Gastroesophageal sphincter (tissue), 4 donors: ENCODE data around the gene GALNT7. TPM values are rescaled to one million over a fixed set of nuclear protein-coding genes. Genes with fewer than 3 reads are reported as not detected.
A peak's percentile ranks its signal among the peaks of the same experiment; 100 is the strongest.

ENCODE experiments used
- ATAC-seq: fragments of 150-250 bp; one replicate; pipeline ENCODE4 v1.9.1; 2016; ENCODE audit warnings: mild to moderate bottlenecking, moderate library complexity
- H3K27ac ChIP-seq, 4 donors: fragments of 200-600 bp; sonication (generic) in 3 of 4; 1 replicate in 3 of 4; 2 replicates in 1 of 4; pipeline ENCODE4 v1.5.1; 2016 to 2019
- H3K27me3 ChIP-seq: fragments of 200-600 bp; sonication (generic); one replicate; pipeline ENCODE4 v1.5.1; 2019
- H3K36me3 ChIP-seq, 2 donors: fragments of 200-600 bp; sonication (generic); one replicate each; pipeline ENCODE4 v1.5.1; 2019; ENCODE audit warnings: control low read depth in 1 of 2
- H3K4me1 ChIP-seq, 3 donors: fragments of 200-600 bp; sonication (generic); 1 replicate in 2 of 3; 2 replicates in 1 of 3; pipeline ENCODE4 v1.5.1; 2016 to 2019; ENCODE audit warnings: control low read depth in 2 of 3
- H3K4me3 ChIP-seq, 2 donors: fragments of 200-600 bp; sonication (generic); one replicate each; pipeline ENCODE4 v1.5.1; 2019; ENCODE audit warnings: mild to moderate bottlenecking in 1 of 2, moderate library complexity in 1 of 2
- H3K9me3 ChIP-seq, 3 donors: fragments of 200-600 bp; sonication (generic); one replicate each; pipeline ENCODE4 v1.5.1; 2017 to 2019; ENCODE audit warnings: control low read depth in 2 of 3
- EP300 ChIP-seq: sonication (generic); formaldehyde crosslinking; IDR thresholded peaks from one replicate; pipeline ENCODE4 v1.6.1; 2017; ENCODE audit warnings: antibody characterized with exemption, mild to moderate bottlenecking
- POLR2A ChIP-seq, 2 donors: fragments of 450-650 bp; IDR thresholded peaks; one replicate each; pipeline ENCODE4 v1.6.1; 2017; ENCODE audit warnings: antibody characterized with exemption in 2 of 2, mild to moderate bottlenecking in 2 of 2, moderate library complexity in 1 of 2
- POLR2AphosphoS5 ChIP-seq: sonication (generic); formaldehyde crosslinking; IDR thresholded peaks from one replicate; pipeline ENCODE4 v1.6.1; 2017; ENCODE audit warnings: antibody characterized with exemption
- WGBS, 2 donors: methylation state at CpG; one replicate each; pipeline ENCODE4 v1.1.5; 2018; ENCODE audit warnings: low coverage in 1 of 2; 5-methylcytosine and 5-hydroxymethylcytosine counted together
- total RNA-seq, 4 donors: library from RNA; depleted of rRNA; stranded (reverse); fragments of >200 nt; gene quantifications; one replicate each; pipeline ENCODE4 v1.1.0, GENCODE V29; 2016
- TF ChIP-seq, protein P1 (sequence below), 4 experiments: fragments of 200-600 bp in 2 of 4; fragments of 450-650 bp in 2 of 4; sonication (generic) in 1 of 4; IDR thresholded peaks; one replicate each; pipeline ENCODE4 v1.5.1; 2017 to 2019; ENCODE audit warnings: antibody characterized with exemption in 4 of 4, mild to moderate bottlenecking in 2 of 4, moderate library complexity in 2 of 4

GALNT7 gene
- total RNA-seq, 4 donors from 2014 or later: 13.7 to 30.3 (median 17.5) TPM

DNA sequence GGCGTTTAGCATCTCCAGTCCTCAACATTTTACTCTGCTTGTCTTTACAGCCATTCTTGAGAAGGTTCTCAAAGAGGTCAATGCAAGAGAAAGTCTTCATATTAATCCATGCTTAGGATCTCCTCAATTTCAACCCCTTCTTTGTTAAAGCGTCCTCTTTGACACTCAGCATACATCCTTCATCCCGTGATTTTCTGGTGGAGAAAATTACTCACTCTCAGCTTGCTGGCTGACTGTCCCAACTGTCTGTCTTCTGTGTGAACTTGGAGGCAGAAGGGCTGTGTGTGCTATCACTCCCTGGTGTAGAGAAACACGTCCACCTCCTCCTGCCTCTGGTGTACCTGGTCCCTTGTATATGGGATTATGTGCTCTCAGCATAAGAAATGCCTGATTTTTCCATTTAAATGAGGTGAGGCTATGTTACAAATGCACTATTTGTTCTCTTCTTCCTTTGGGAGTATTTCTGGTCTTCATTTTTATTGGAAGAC lies 57.8 kb downstream of the GALNT7 start:
- Histone ChIP-seq H3K27ac (no peak overlapping the region), H3K4me3 (no peak overlapping the region), H3K4me1 (no peaks in the 10 kb centered on the region), H3K9me3 (no peaks in the 10 kb centered on the region), H3K27me3 (no peaks in the 10 kb centered on the region), H3K36me3 (no peaks in the 10 kb centered on the region)
- WGBS, 2 donors: 90 to 100% methylated on average over 3 to 4 of the region's 4 CpGs
- no peak for TF ChIP-seq POLR2A (IDR thresholded peaks at IDR 0.05)
- TF ChIP-seq EP300: no peak
- TF ChIP-seq, protein P1, sequence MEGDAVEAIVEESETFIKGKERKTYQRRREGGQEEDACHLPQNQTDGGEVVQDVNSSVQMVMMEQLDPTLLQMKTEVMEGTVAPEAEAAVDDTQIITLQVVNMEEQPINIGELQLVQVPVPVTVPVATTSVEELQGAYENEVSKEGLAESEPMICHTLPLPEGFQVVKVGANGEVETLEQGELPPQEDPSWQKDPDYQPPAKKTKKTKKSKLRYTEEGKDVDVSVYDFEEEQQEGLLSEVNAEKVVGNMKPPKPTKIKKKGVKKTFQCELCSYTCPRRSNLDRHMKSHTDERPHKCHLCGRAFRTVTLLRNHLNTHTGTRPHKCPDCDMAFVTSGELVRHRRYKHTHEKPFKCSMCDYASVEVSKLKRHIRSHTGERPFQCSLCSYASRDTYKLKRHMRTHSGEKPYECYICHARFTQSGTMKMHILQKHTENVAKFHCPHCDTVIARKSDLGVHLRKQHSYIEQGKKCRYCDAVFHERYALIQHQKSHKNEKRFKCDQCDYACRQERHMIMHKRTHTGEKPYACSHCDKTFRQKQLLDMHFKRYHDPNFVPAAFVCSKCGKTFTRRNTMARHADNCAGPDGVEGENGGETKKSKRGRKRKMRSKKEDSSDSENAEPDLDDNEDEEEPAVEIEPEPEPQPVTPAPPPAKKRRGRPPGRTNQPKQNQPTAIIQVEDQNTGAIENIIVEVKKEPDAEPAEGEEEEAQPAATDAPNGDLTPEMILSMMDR (IDR thresholded peaks at IDR 0.05): no peak
- TF ChIP-seq POLR2AphosphoS5: no peak
- no peak for ATAC-seq

DNA sequence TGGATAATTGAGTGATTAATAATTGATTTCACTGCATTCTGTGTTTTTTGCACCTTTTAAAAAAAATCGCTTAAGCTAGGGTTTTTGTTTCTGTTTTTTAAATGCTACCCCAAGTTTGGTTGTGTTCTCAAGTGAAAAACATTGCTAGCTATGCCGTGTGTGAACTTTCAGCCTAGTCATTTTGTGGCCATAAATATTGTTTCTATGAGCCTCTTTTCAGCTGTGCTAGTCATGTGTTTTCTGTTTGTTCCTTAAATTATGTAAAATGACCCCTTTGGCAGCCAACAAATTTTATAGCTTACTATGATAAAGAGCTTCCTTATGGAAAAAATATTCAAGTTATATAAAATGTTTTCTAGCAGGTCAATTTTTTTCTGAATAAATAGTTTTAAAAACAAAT lies 59.1 kb downstream of the GALNT7 start:
- Histone ChIP-seq H3K36me3 (no peaks in the 10 kb centered on the region), H3K9me3 (no peaks in the 10 kb centered on the region), H3K4me3 (no peak overlapping the region), H3K27ac (no peak overlapping the region), H3K27me3 (no peaks in the 10 kb centered on the region), H3K4me1 (no peaks in the 10 kb centered on the region)
- no peak for ATAC-seq
- 76 to 94% methylated on average over 2 of the region's 2 CpGs for WGBS, 2 donors
- TF ChIP-seq POLR2A (IDR thresholded peaks at IDR 0.05) (no peak), EP300 (no peak), POLR2AphosphoS5 (no peak)
- TF ChIP-seq, protein P1 (IDR thresholded peaks at IDR 0.05): no peak

DNA sequence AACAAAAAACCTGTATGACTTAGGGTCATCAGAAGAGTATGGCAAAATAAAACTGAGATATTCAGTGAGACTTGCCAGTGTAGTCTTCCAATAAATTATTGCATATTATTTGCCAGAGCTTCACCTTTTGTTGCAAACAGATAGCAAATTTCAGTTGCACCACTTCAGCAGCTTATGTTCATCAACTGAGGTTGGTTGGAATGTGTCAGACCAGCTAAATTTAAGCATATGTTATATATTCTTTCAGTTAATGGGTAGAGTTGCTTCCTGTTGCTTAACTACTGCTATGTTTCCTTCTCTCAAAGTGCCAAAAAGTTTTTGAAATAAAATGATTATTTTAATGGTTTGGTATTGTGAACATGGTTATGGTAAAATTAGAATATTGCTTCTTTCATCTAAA lies 61.5 kb downstream of the GALNT7 start:
- Histone ChIP-seq H3K4me3 (no peak overlapping the region), H3K27me3 (no peaks in the 10 kb centered on the region), H3K9me3 (no peaks in the 10 kb centered on the region), H3K27ac (no peak overlapping the region), H3K36me3 (no peaks in the 10 kb centered on the region), H3K4me1 (no peaks in the 10 kb centered on the region)
- TF ChIP-seq, protein P1 (IDR thresholded peaks at IDR 0.05): no peak
- no peak for TF ChIP-seq POLR2AphosphoS5
- TF ChIP-seq EP300: no peak
- ATAC-seq: no peak

DNA sequence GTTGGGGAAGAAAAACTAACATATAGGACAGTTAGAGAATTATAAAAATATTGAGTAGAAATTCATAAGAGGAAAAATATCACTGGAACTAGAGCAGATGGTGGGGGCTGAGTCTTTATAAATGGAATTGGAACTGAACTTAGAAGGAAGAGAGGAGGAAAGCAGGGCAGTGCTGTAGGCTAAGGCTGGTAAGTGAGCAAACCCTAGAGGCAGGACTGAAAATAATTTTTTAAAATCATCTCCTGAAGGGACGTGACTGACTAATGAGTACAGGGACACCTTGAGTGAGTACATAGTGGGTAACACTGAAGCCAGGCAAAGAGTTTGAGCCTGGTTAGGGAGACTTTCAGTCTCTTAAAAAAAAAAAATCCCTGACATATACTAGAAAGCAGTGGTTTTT lies 63.3 kb downstream of the GALNT7 start:
- no peak overlapping the region for H3K27ac ChIP-seq
- ATAC-seq: no peak
- TF ChIP-seq, protein P1 (IDR thresholded peaks at IDR 0.05): peak in 3 of 4 experiments; percentile 15 to 35 (median 34)
- TF ChIP-seq POLR2AphosphoS5: no peak
- TF ChIP-seq EP300: no peak
- TF ChIP-seq POLR2A (IDR thresholded peaks at IDR 0.05): no peak
- no peaks in the 10 kb centered on the region for H3K27me3 ChIP-seq
- peaks cover 0 to 5% (median 0%) of the 10 kb centered on the region in 3 donors for H3K4me1 ChIP-seq
- H3K9me3 ChIP-seq: no peaks in the 10 kb centered on the region
- H3K4me3 ChIP-seq: no peak overlapping the region
- 31 to 38% methylated on average over 1 of the region's 1 CpG for WGBS, 2 donors
- no peaks in the 10 kb centered on the region for H3K36me3 ChIP-seq

DNA sequence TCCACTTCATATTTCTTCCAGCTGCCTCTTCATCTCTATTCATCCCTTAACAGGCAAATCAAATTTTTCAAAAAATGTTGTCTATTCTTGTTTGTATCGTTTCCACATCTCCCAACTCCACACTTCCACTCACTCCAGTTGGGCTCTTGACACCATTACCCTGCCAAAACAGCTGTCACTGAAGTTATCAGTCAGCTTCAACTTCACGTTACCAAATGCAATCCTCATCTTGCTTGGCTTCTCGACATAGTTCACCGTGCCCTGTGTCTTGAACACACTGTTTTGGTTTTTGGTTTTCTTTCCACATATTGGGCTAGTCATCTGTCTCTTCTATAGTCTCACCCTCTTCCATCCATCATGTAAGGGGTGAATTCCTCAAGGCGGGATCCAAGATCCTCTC lies 65.2 kb downstream of the GALNT7 start:
- Histone ChIP-seq H3K36me3 (no peaks in the 10 kb centered on the region), H3K4me3 (no peak overlapping the region), H3K9me3 (no peaks in the 10 kb centered on the region), H3K4me1 (peaks cover 0 to 15% (median 0%) of the 10 kb centered on the region in 3 donors), H3K27me3 (no peaks in the 10 kb centered on the region), H3K27ac (no peak overlapping the region)
- ATAC-seq: no peak
- TF ChIP-seq EP300: no peak
- TF ChIP-seq, protein P1 (IDR thresholded peaks at IDR 0.05): no peak
- no peak for TF ChIP-seq POLR2A (IDR thresholded peaks at IDR 0.05)
- no peak for TF ChIP-seq POLR2AphosphoS5
- 75 to 78% methylated on average over 5 of the region's 5 CpGs for WGBS, 2 donors
